CD14-positive monocyte (primary cell): ENCODE results near the gene VPS8. TPM values are rescaled to one million over a fixed set of nuclear protein-coding genes. Genes with fewer than 3 reads are reported as not detected.

Experiments used
- DNase-seq, 3 donors: peaks; one replicate each; pipeline ENCODE4 v3.0.0-alpha.2; 2011 to 2022
- H2AFZ ChIP-seq: 2 replicates; pipeline ENCODE4 v1.6.0; 2012; ENCODE audit warnings: mild to moderate bottlenecking, low read depth, low read length, inconsistent platforms; ENCODE audit not compliant: insufficient read depth, poor library complexity, severe bottlenecking
- H3K27ac ChIP-seq, 2 donors: 1 replicate in 1 of 2; 2 replicates in 1 of 2; pipeline ENCODE4 v1.5.1; 2012 to 2013; ENCODE audit warnings: low read length in 2 of 2, control low read depth in 1 of 2, inconsistent platforms in 1 of 2, low read depth in 1 of 2, mild to moderate bottlenecking in 1 of 2
- H3K27me3 ChIP-seq, 2 donors: one replicate each; pipeline versions ENCODE4 v1.6.0 to v1.6.1; 2011 to 2013; ENCODE audit warnings: low read length in 2 of 2; ENCODE audit not compliant: control insufficient read depth in 2 of 2, insufficient read depth in 2 of 2
- H3K36me3 ChIP-seq, 2 donors: replicated peaks in 1 of 2; 1 replicate in 1 of 2; 2 replicates in 1 of 2; pipeline versions ENCODE4 v1.5.1 to v1.6.1; 2012 to 2013; ENCODE audit warnings: low read length in 2 of 2, control low read depth in 1 of 2, inconsistent platforms in 1 of 2, mild to moderate bottlenecking in 1 of 2; ENCODE audit not compliant: insufficient read depth in 2 of 2, control insufficient read depth in 1 of 2
- H3K4me1 ChIP-seq, 2 donors: 1 replicate in 1 of 2; 2 replicates in 1 of 2; pipeline versions ENCODE4 v1.5.1 to v1.6.1; 2012 to 2013; ENCODE audit warnings: low read length in 2 of 2, control low read depth in 1 of 2, inconsistent platforms in 1 of 2, mild to moderate bottlenecking in 1 of 2, moderate library complexity in 1 of 2; ENCODE audit not compliant: insufficient read depth in 2 of 2, control insufficient read depth in 1 of 2
- H3K4me2 ChIP-seq: replicated peaks from 2 replicates; pipeline ENCODE3; 2012; ENCODE audit warnings: low read length, moderate library complexity, mild to moderate bottlenecking; ENCODE audit not compliant: poor library complexity, severe bottlenecking; ENCODE audit errors: extremely low read depth
- H3K4me3 ChIP-seq, 3 experiments: fragments of 200-600 bp in 1 of 3; sonication (generic) in 1 of 3; replicated peaks in 1 of 3; 1 replicate in 2 of 3; 2 replicates in 1 of 3; pipeline ENCODE4 v1.5.1; 2011 to 2013; ENCODE audit warnings: low read length in 3 of 3, mild to moderate bottlenecking in 3 of 3, control low read depth in 2 of 3, low read depth in 2 of 3, inconsistent platforms in 1 of 3, moderate library complexity in 1 of 3
- H3K79me2 ChIP-seq: 2 replicates; pipeline ENCODE4 v1.6.0; 2012; ENCODE audit warnings: mild to moderate bottlenecking, control low read depth, inconsistent platforms, low read length, moderate library complexity; ENCODE audit not compliant: insufficient read depth
- H3K9ac ChIP-seq: 2 replicates; pipeline ENCODE4 v1.6.0; 2017; ENCODE audit warnings: low read length, mild to moderate bottlenecking; ENCODE audit not compliant: insufficient read depth, poor library complexity, severe bottlenecking
- H3K9me3 ChIP-seq, 2 donors: replicated peaks in 1 of 2; 1 replicate in 1 of 2; 2 replicates in 1 of 2; pipeline versions ENCODE4 v1.5.1 to v1.6.1; 2012 to 2013; ENCODE audit warnings: low read length in 2 of 2, control low read depth in 1 of 2; ENCODE audit not compliant: control insufficient read depth in 1 of 2, insufficient read depth in 1 of 2
- H4K20me1 ChIP-seq: 2 replicates; pipeline ENCODE4 v1.6.0; 2012; ENCODE audit warnings: mild to moderate bottlenecking, low read length, control low read depth, moderate library complexity; ENCODE audit not compliant: insufficient read depth
- H3K27ac Mint-ChIP-seq, 7 donors: one replicate each; pipeline ENCODE4 v1.8.0; 2020; ENCODE audit warnings: mild to moderate bottlenecking in 7 of 7, mixed read lengths in 7 of 7, moderate library complexity in 6 of 7, inconsistent platforms in 2 of 7
- H3K27me3 Mint-ChIP-seq, 3 donors: one replicate each; pipeline ENCODE4 v1.8.0; 2021 to 2022; ENCODE audit warnings: low read depth in 3 of 3, mild to moderate bottlenecking in 3 of 3, mixed read lengths in 3 of 3, moderate library complexity in 3 of 3, inconsistent platforms in 1 of 3
- H3K36me3 Mint-ChIP-seq, 2 donors: one replicate each; pipeline ENCODE4 v1.8.0; 2020; ENCODE audit warnings: mixed read lengths in 2 of 2, inconsistent platforms in 1 of 2, mild to moderate bottlenecking in 1 of 2
- H3K4me1 Mint-ChIP-seq: one replicate; pipeline ENCODE4 v1.8.0; 2020; ENCODE audit warnings: mild to moderate bottlenecking, mixed read lengths
- H3K4me3 Mint-ChIP-seq, 2 donors: one replicate each; pipeline ENCODE4 v1.8.0; 2020; ENCODE audit warnings: mild to moderate bottlenecking in 2 of 2, mixed read lengths in 2 of 2, moderate library complexity in 1 of 2
- H3K9me3 Mint-ChIP-seq, 7 donors: one replicate each; pipeline ENCODE4 v1.8.0; 2020 to 2022; ENCODE audit warnings: mixed read lengths in 7 of 7, mild to moderate bottlenecking in 6 of 7, moderate library complexity in 6 of 7, inconsistent platforms in 2 of 7
- WGBS: methylation state at CpG from one replicate; pipeline ENCODE4 v1.1.5; 2013; ENCODE audit warnings: missing lambda C conversion rate; ENCODE audit not compliant: insufficient coverage; 5-methylcytosine and 5-hydroxymethylcytosine counted together
- intact Hi-C, 2 donors: fragments of 100-400 bp; cut with micrococcal nuclease; formaldehyde crosslinking; loops; one replicate each; pipeline versions ENCODE4 v1.15.0 to v1.15.1; 2023
- polyA plus RNA-seq, 3 donors: library from polyadenylated mRNA; depleted of rRNA in 1 of 3; unstranded in 2 of 3; stranded (reverse) in 1 of 3; fragments of 300-500 nt in 2 of 3; fragments of >200 nt in 1 of 3; fragmentation: Illumina TruSeq in 2 of 3; gene quantifications; 1 replicate in 2 of 3; 2 replicates in 1 of 3; pipeline ENCODE4 v1.2.3, GENCODE V29; 2012 to 2021
- TF ChIP-seq, protein P1 (sequence below): fragments of 200-600 bp; IDR thresholded peaks from one replicate; pipeline ENCODE4 v1.8.0; 2022; ENCODE audit warnings: antibody characterized with exemption, mild to moderate bottlenecking

VPS8 gene
- polyA plus RNA-seq, 3 donors: 22.0 to 42.3 (median 29.2) TPM

DNA sequence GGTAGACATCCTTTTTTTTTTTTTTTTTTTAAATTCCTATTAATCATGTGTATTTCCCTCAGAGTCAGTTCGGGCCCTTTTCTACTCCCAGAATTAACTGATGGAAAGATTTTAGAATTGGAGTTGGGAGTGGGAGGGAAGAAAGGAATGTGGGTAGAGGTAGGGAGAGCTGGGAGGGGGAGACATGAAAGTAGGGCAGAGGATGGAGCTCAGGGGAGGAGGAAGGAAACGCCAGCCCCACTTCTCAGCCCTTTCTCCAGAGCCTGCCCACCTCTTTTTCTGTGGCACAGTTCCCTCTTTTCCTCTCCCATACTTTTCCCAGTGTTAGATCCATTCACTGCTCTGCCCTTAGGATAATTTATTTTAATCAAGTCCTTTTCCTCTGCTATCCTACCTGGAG is 129.4 kb downstream of the VPS8 start:
- H3K36me3 ChIP-seq: peaks cover 56 to 94% of the 10 kb centered on the region in 2 donors

GRCh38 chr3:184942735-184943134 is 130.8 kb downstream of the VPS8 start:
- H3K27ac Mint-ChIP-seq: no peak overlapping the region
- H3K36me3 Mint-ChIP-seq: peaks cover 77 to 81% of the 10 kb centered on the region in 2 donors
- no peak overlapping the region for H3K27ac ChIP-seq
- no peak overlapping the region for H3K9ac ChIP-seq
- peaks cover 48 to 93% of the 10 kb centered on the region in 2 donors for H3K36me3 ChIP-seq
- no peak overlapping the region for H3K4me2 ChIP-seq
- H3K4me3 ChIP-seq: no peak overlapping the region
- WGBS: no CpG with 5 or more reads among the region's 3 CpGs
- H2AFZ ChIP-seq: no peak overlapping the region
- no peaks in the 10 kb centered on the region for H4K20me1 ChIP-seq
- H3K4me1 ChIP-seq: no peaks in the 10 kb centered on the region
- no peak for DNase-seq
- no peaks in the 10 kb centered on the region for H3K4me1 Mint-ChIP-seq
- no peaks in the 10 kb centered on the region for H3K9me3 Mint-ChIP-seq
- no peaks in the 10 kb centered on the region for H3K79me2 ChIP-seq
- no peak overlapping the region for H3K4me3 Mint-ChIP-seq
- TF ChIP-seq, protein P1, sequence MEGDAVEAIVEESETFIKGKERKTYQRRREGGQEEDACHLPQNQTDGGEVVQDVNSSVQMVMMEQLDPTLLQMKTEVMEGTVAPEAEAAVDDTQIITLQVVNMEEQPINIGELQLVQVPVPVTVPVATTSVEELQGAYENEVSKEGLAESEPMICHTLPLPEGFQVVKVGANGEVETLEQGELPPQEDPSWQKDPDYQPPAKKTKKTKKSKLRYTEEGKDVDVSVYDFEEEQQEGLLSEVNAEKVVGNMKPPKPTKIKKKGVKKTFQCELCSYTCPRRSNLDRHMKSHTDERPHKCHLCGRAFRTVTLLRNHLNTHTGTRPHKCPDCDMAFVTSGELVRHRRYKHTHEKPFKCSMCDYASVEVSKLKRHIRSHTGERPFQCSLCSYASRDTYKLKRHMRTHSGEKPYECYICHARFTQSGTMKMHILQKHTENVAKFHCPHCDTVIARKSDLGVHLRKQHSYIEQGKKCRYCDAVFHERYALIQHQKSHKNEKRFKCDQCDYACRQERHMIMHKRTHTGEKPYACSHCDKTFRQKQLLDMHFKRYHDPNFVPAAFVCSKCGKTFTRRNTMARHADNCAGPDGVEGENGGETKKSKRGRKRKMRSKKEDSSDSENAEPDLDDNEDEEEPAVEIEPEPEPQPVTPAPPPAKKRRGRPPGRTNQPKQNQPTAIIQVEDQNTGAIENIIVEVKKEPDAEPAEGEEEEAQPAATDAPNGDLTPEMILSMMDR: no peak
- H3K27me3 Mint-ChIP-seq: peaks cover 0 to 2% (median 0%) of the 10 kb centered on the region in 3 donors
- H3K27me3 ChIP-seq: no peaks in the 10 kb centered on the region
- intact Hi-C loops: no loop called here
- H3K9me3 ChIP-seq: no peaks in the 10 kb centered on the region

More for the DNA sequence above, 129.4 kb downstream of the VPS8 start:
- no peak for DNase-seq
- Mint-ChIP-seq H3K27me3 (peaks cover 0 to 2% (median 0%) of the 10 kb centered on the region in 3 donors), H3K36me3 (peaks cover 79 to 83% of the 10 kb centered on the region in 2 donors), H3K27ac (peak overlapping the region in 1 of 7 donors; percentile 9), H3K4me3 (no peak overlapping the region), H3K4me1 (no peaks in the 10 kb centered on the region), H3K9me3 (no peaks in the 10 kb centered on the region)
- Histone ChIP-seq H2AFZ (no peak overlapping the region), H3K9ac (no peak overlapping the region), H3K4me1 (no peaks in the 10 kb centered on the region), H4K20me1 (no peaks in the 10 kb centered on the region), H3K79me2 (no peaks in the 10 kb centered on the region), H3K9me3 (no peaks in the 10 kb centered on the region), H3K27me3 (no peaks in the 10 kb centered on the region), H3K4me3 (no peak overlapping the region), H3K4me2 (no peak overlapping the region), H3K27ac (no peak overlapping the region)
- intact Hi-C loops: no loop called here
- no CpG with 5 or more reads among the region's 2 CpGs for WGBS
- TF ChIP-seq, protein P1: no peak
